Sigmoid colon (tissue), 7 donors: ENCODE results near the gene MKNK1. TPM values are rescaled to one million over a fixed set of nuclear protein-coding genes. Genes with fewer than 3 reads are reported as not detected.
A peak's percentile ranks its signal among the peaks of the same experiment; 100 is the strongest.

Experiments used
- DNase-seq: peaks from one replicate; pipeline ENCODE4 v3.0.0-alpha.2; 2019
- H3K27ac ChIP-seq, 4 donors: fragments of 200-600 bp; sonication (generic); one replicate each; pipeline ENCODE4 v1.5.1; 2016 to 2019; ENCODE audit warnings: mild to moderate bottlenecking in 1 of 4
- H3K27me3 ChIP-seq, 3 donors: fragments of 200-600 bp; sonication (generic); one replicate each; pipeline ENCODE4 v1.5.1; 2019; ENCODE audit warnings: mild to moderate bottlenecking in 1 of 3
- H3K36me3 ChIP-seq, 4 donors: fragments of 200-600 bp; sonication (generic); one replicate each; pipeline ENCODE4 v1.5.1; 2016 to 2019
- H3K4me1 ChIP-seq, 4 donors: fragments of 200-600 bp; sonication (generic); one replicate each; pipeline ENCODE4 v1.5.1; 2017 to 2019
- H3K4me3 ChIP-seq, 4 donors: fragments of 200-600 bp; sonication (generic); one replicate each; pipeline ENCODE4 v1.5.1; 2017 to 2019; ENCODE audit warnings: mild to moderate bottlenecking in 2 of 4, moderate library complexity in 1 of 4
- H3K9me3 ChIP-seq, 4 donors: fragments of 200-600 bp in 3 of 4; sonication (generic) in 3 of 4; one replicate each; pipeline versions ENCODE4 v1.5.1 to v1.6.1; 2013 to 2019
- CTCF ChIP-seq, 4 experiments: fragments of 450-650 bp in 3 of 4; fragments of 200-600 bp in 1 of 4; IDR thresholded peaks; one replicate each; pipeline ENCODE4 v1.5.1; 2016 to 2019; ENCODE audit warnings: antibody characterized with exemption in 4 of 4, mild to moderate bottlenecking in 3 of 4, moderate library complexity in 2 of 4
- EP300 ChIP-seq, 4 donors: sonication (generic); formaldehyde crosslinking; IDR thresholded peaks; one replicate each; pipeline ENCODE4 v1.6.1; 2017; ENCODE audit warnings: antibody characterized with exemption in 4 of 4
- POLR2A ChIP-seq, 2 donors: fragments of 450-650 bp; IDR thresholded peaks; one replicate each; pipeline ENCODE4 v1.6.1; 2016; ENCODE audit warnings: antibody characterized with exemption in 2 of 2, mild to moderate bottlenecking in 2 of 2, moderate library complexity in 2 of 2
- POLR2AphosphoS5 ChIP-seq, 4 donors: sonication (generic); formaldehyde crosslinking; IDR thresholded peaks; one replicate each; pipeline ENCODE4 v1.6.1; 2017; ENCODE audit warnings: antibody characterized with exemption in 4 of 4
- WGBS, 2 donors: extraction: QIAGEN DNeasy Blood & Tissue Kit; methylation state at CpG; one replicate each; pipeline ENCODE4 v1.1.7; 2013; 5-methylcytosine and 5-hydroxymethylcytosine counted together
- intact Hi-C: fragments of 100-400 bp; cut with DNase I; formaldehyde crosslinking; loops from one replicate; pipeline ENCODE4 v1.15.1; 2023
- polyA plus RNA-seq, 3 donors: library from polyadenylated mRNA; stranded (reverse); fragments of 200-250 nt; gene quantifications; one replicate each; pipeline ENCODE4 v1.2.3, GENCODE V29; 2013
- total RNA-seq, 4 donors: library from RNA; depleted of rRNA; stranded (reverse); fragments of >200 nt; gene quantifications; one replicate each; pipeline ENCODE4 v1.1.0, GENCODE V29; 2016
- donor health status: healthy with polysubstance abuse.
- donor health status: Bipolar disorder and iron deficiency.
- donor health status: healthy.

MKNK1 gene
- total and polyA plus RNA-seq, 7 donors: 15.0 to 54.3 (median 32.1) TPM

- 77 to 78% methylated on average over 7 of the region's 7 CpGs for WGBS, 2 donors
- Histone ChIP-seq H3K36me3 (peaks cover 18 to 34% (median 23%) of the 10 kb centered on the region in 4 donors), H3K27me3 (no peaks in the 10 kb centered on the region), H3K4me1 (peaks cover 0 to 53% (median 49%) of the 10 kb centered on the region in 4 donors), H3K4me3 (no peak overlapping the region), H3K27ac (peak overlapping the region in 3 of 4 donors; percentile 14 to 34 (median 18)), H3K9me3 (no peaks in the 10 kb centered on the region)
- DNase-seq: peak; percentile 63
- TF ChIP-seq CTCF (IDR thresholded peaks at IDR 0.05) (no peak), POLR2AphosphoS5 (IDR thresholded peaks at IDR 0.05) (no peak), POLR2A (IDR thresholded peaks at IDR 0.05) (no peak), EP300 (IDR thresholded peaks at IDR 0.05) (no peak)
- intact Hi-C loops: no loop called here
Measured at GRCh38 chr1:46611691-46612221, 7.7 kb upstream of the MKNK1 start.

GRCh38 chr1:46607345-46608130 lies 3.5 kb upstream of the MKNK1 start:
- Histone ChIP-seq H3K9me3 (no peaks in the 10 kb centered on the region), H3K4me3 (no peak overlapping the region), H3K36me3 (peaks cover 18 to 34% (median 23%) of the 10 kb centered on the region in 4 donors), H3K27me3 (no peaks in the 10 kb centered on the region), H3K27ac (peak overlapping the region in 2 of 4 donors; percentile 11 to 31), H3K4me1 (peaks cover 0 to 39% (median 29%) of the 10 kb centered on the region in 4 donors)
- 92 to 95% methylated on average over 7 of the region's 7 CpGs for WGBS, 2 donors
- DNase-seq: no peak
- intact Hi-C loops: no loop called here
- TF ChIP-seq EP300 (IDR thresholded peaks at IDR 0.05) (no peak), POLR2AphosphoS5 (IDR thresholded peaks at IDR 0.05) (no peak), CTCF (IDR thresholded peaks at IDR 0.05) (no peak), POLR2A (IDR thresholded peaks at IDR 0.05) (no peak)

GRCh38 chr1:46606255-46606965 lies 2.3 kb upstream of the MKNK1 start:
- TF ChIP-seq POLR2AphosphoS5 (IDR thresholded peaks at IDR 0.05) (no peak), CTCF (IDR thresholded peaks at IDR 0.05) (no peak)
- Histone ChIP-seq H3K4me1 (peaks cover 0 to 37% (median 29%) of the 10 kb centered on the region in 4 donors), H3K9me3 (no peaks in the 10 kb centered on the region), H3K27ac (peak overlapping the region in 1 of 4 donors; percentile 31), H3K4me3 (no peak overlapping the region), H3K36me3 (peaks cover 18 to 30% (median 23%) of the 10 kb centered on the region in 4 donors), H3K27me3 (no peaks in the 10 kb centered on the region)
- intact Hi-C loops: no loop called here
- WGBS, 2 donors: 95 to 98% methylated on average over 2 of the region's 2 CpGs
- DNase-seq: no peak

GRCh38 chr1:46605232-46605631 lies 1.2 kb upstream of the MKNK1 start:
- intact Hi-C loops: no loop called here
- TF ChIP-seq POLR2AphosphoS5 (IDR thresholded peaks at IDR 0.05): no peak
- no peak for TF ChIP-seq CTCF (IDR thresholded peaks at IDR 0.05)
- no peak for TF ChIP-seq EP300 (IDR thresholded peaks at IDR 0.05)
- TF ChIP-seq POLR2A (IDR thresholded peaks at IDR 0.05): no peak
- H3K27me3 ChIP-seq: no peaks in the 10 kb centered on the region
- H3K9me3 ChIP-seq: no peaks in the 10 kb centered on the region
- WGBS, 2 donors: 61 to 78% methylated on average over 2 of the region's 2 CpGs
- peaks cover 0 to 42% (median 35%) of the 10 kb centered on the region in 4 donors for H3K4me1 ChIP-seq
- no peak for DNase-seq
- peak overlapping the region in 1 of 4 donors; percentile 89 for H3K27ac ChIP-seq
- H3K36me3 ChIP-seq: peaks cover 18 to 26% (median 22%) of the 10 kb centered on the region in 4 donors
- no peak overlapping the region for H3K4me3 ChIP-seq
